NAMALWA (cell line): Measurements from ENCODE around the gene ABHD17A.
A peak's percentile ranks its signal among the peaks of the same experiment; 100 is the strongest.

Experiments used
- DNase-seq: peaks from one replicate; pipeline ENCODE4 v3.0.0-alpha.2; 2015; ENCODE audit warnings: low spot score

Gene ABHD17A

DNA sequence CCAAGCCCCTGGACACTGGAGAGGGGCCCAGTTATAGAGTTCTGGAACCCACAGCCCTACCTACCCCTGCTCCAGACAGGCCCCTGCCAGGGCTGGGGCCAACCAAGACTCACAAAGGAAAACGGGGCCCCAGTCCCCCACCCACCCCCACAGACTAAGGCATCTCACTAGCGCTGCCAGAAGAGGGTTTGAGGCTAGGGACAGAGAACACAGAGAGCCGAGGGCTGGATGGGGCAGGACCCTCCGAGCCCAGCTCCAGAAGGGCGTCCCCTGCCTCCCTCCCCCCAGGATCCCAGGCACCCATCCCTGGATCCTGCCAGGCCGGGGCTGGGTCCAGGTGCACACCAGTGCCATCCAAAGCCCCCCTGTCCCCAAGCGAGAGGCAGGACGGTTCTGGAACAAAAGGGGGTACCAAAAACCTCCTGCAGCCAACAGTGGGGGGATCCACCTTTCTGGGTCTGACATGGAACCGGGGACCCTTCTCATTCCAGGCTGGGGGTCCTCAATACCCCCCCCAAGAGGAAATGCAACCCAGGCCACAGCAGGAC lies 32.6 kb downstream of the ABHD17A start:
- DNase-seq: no peak

DNA sequence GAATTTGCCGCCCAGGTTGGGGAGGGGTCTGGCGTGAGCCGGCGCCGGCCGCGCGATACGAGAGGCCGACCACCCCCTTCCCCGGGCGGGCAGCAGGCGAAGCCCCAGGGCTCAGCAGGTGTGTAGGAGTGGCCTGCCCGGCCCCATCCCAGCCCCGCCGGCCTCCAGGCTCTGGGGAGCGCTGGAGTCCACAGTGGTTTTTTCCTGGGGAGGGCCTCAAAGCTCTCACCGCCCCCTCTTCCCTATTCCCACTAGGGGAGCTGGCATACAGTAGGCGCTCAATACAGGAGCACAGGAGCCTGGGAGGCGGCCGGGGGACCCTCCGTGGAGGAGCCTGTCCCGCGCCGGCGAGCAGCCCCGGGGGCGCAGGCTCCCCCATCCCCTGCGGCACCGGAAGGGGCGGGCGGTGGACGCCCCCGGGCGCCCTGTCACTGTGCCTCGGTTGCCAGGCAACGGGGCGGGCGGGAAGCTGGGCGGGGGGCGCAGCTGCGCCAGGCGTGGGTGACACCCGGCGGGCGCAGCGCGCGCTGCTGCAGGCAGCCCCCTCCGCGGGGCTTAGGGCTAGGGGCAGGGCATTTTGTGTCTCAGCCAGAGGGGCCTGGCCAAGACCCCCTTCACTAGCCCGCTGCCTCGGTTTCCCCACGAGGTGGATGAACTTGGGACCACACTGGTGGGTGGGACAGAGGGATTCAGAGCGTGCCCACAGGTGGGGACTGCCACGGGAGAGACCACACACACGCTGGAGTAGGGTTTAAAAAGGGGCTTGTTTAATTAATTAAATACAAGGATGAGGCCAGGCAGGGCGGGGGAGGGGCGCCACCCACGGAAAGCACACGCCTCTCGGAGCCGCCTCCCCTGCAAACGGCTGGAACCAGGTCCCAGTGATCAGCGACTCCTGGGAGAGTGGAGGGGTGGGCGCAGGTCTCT lies 33.4 kb downstream of the ABHD17A start:
- peak; percentile 83 for DNase-seq

- no peak for DNase-seq
Measured at GRCh38 chr19:1850809-1851653, 34.3 kb downstream of the ABHD17A start.

- DNase-seq: no peak
Measured at GRCh38 chr19:1849886-1850398, 35.4 kb downstream of the ABHD17A start.

DNA sequence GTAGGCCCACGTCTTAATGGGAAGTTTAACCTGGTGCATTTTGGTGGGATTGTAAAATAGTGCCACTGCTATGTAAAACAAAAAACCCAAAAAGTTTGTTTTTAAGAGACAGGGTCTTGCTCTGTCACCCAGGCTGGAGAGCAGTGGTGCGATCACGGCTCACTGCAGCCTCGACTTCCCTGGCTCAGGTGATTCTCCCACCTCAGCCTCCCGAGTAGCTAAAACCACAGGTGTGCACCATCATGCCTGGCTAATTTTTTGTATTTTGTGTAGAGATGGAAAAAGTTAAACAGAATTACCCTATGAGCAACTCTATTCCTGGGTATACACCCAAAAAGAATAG lies 36.2 kb downstream of the ABHD17A start:
- DNase-seq: no peak

DNA sequence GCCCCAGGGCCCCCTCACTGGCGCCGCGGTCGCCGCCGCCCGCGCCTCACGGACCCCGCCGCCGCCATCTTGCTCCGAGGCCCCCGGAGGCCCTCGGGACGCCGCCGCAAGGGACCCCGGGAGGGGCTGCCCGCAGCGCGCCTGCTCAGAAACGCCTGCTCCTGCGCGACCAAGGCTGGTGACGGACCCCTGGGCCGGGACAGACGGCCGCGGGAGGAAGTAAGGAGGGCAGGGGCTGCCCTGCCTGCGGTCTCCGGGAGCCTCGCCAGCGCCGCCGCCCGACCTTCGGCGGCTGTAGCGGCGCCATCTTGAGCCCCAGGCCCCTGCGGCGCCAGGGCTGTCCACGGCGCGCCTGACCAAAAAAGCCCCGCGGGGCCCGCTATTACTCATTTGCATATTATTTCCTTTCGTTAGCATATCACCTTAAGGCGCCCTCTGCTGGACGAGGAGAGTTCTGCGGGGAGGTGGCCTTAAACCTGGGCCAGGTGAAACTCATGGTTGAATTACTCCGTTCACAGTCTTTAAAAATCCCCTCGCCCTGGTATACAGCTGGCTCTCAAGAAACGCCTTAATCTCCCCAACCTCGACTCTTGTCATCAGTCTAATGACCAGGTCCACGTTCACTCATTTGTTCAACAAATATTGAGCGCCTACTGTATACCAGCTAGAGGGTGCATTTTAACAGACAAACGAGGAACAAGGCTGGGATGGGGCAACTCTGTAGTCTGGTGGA lies 36.7 kb downstream of the ABHD17A start, which contains the start of gene REXO1:
TSS of gene REXO1 (minus strand) at position 85 of the 733 bp plus-strand sequence. CDS start 125 bp downstream, outside the sequence.
- peak; percentile 97 for DNase-seq

- DNase-seq: peak; percentile 53
Measured at GRCh38 chr19:1847684-1848398, 37.5 kb downstream of the ABHD17A start.

DNA sequence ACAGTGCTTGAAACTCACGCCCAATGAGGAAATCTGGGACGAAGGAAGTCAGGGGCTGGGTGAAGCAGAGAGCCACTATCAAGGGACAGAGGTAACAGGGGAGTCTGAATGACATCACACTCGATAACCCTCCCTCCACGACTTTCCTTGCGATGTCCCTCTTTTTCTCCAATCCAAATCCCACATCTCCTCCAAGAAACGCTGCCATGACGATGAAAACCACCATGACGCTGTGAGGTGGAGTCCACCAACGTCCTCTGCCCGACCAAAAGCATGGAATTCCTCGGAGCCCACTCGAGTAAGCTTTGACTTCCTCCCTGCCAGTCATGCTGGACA lies 38.0 kb downstream of the ABHD17A start:
- no peak for DNase-seq

DNA sequence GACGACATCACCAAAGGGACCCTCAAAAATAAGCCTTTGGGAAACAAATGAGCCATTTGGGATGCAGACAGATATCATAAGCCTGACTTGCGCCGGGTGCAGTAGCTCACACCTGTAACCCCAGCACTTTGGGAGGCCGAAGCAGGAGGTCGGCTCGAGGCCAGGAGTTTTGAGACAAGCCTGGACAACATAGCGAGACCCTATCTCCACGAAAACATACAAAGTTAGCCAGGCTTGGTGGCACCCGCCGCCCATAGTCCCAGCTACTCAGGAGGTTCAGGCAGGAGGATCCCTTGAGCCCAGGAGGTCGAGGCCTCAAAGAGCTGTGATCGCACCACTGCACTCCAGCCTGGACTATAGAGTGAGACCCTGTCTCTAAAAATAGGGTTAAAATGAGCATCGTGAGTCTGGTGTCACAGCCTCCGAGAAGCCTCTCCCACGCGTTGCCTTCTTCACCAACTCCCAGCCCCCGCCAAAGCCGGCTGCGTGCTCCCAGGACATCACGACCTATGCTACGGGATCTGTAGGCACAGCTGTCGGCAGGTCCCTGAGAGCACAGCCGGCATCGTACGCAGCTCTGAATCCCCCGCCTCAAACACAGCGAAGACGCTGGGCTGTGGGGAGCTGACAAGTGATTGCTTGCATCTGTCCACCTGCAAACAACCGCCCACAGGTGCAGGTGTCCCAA lies 38.6 kb downstream of the ABHD17A start:
- no peak for DNase-seq

GRCh38 chr19:1845642-1846041 lies 39.7 kb downstream of the ABHD17A start:
- DNase-seq: no peak

- no peak for DNase-seq
Measured at GRCh38 chr19:1845125-1845515, 40.2 kb downstream of the ABHD17A start.

GRCh38 chr19:1844513-1845124 lies 40.7 kb downstream of the ABHD17A start:
- no peak for DNase-seq

DNA sequence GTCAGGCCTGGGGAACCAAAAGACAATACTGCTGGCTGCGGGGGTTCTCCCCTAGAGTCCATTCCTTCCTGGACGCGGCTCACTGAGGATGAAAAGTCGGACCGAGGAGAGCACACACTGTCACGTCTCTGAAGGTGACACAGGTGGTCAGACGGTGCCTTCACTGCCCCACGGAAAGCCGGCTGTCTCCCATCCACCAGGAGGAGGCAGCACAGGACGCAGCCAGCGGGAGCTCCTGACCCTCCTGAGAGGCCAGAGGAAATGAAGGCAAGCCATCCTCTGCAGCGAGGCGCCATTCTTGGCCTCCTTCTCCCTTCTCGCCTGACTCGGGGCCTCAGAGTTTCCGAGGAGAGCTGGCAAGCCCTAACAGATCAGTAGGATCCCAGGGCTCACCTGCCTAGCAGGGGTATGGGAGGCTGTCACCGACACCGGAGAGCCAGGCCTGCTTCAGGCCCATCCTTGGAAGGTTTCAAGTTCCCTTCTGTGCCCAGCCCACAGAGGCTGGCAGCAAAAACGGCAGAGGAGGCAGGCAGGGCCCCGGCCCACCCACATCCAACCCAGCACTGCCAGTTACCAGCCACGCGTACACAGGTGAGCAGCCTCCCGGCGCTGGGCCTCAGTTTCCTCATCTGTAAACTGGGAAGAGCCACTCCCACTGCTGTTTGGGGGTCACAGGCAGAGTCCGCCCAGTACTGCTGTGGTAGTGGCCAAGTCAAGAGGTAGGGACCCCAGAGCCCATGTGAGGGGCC lies 41.5 kb downstream of the ABHD17A start:
- no peak for DNase-seq

- no peak for DNase-seq
Measured at GRCh38 chr19:1843116-1843515, 42.2 kb downstream of the ABHD17A start.

DNA sequence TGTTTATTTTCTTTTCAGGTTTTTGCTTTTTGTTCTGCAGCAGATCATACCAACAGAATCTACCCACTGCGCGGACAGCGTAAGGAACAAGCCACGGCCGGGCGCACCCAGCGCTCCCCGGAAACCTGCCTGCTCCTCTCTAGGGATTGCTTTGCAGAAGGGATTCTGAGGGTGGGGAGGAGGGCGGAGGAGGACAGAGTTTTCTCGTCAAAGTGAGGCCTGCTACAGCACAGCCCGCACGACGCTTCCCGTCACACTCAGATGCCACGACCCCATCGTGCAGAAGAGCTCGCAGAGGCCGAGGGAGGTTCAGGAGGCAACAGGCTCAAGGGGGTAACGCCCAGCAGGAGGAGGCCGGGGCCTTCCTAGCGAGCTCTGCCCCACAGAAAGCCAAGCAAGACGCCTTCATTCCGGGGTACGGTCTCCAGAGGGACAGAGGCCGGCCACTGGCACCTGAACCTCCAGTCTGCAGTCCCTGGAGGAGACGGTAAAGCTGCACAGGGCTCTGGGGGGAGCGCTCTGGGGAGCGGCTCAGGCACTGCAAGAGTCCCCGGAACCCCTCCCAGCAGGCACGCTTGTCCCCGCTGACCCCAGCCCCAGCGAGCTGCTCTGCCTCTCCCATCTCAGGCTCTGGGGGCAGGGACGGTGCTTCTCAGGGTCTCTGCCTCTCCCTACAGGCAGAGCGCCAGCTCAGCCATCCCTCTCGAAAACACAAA lies 43.9 kb downstream of the ABHD17A start:
- DNase-seq: no peak

DNA sequence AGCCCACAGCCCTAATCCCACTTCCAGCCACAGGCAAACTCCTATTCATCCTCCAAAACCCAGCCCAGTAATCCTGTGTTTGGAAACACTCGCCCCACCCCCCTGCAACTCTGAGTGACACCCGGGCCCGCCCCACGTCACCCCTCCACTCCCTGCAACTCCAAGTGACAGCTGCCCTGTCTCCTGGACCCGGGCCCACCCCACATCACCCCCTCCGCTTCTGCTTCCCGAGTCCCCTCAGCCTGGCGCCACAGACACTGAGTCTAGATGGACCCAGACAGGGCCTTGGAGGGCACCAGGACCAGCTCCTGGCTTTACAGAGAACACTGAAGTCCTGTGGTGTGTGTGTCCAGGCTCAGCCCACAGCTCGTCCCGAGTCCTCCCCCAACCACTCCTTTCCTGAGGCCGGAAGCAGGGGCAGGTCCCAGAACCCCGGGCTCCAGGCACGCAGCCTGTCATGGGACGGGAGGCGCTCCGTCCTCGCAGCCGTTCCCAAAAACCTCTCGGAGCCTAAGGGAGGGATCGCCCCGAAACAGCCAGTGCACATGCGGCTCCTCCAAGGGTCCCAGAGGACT lies 44.7 kb downstream of the ABHD17A start:
- no peak for DNase-seq

GRCh38 chr19:1839658-1840540 lies 45.4 kb downstream of the ABHD17A start:
- no peak for DNase-seq
